Heart left ventricle (tissue), 16 donors: ENCODE data around the gene PPP1R9B. TPM values are rescaled to one million over a fixed set of nuclear protein-coding genes. Genes with fewer than 3 reads are reported as not detected.

Experiments
- ATAC-seq, 4 donors: fragments of 200-7000 bp; cut with Tn5 transposase; one replicate each; pipeline ENCODE4 v1.9.1; 2020 to 2022; ENCODE audit warnings: moderate library complexity in 4 of 4, mild to moderate bottlenecking in 3 of 4, moderate number of reproducible peaks in 1 of 4
- DNase-seq, 5 donors: peaks; one replicate each; pipeline ENCODE4 v3.0.0-alpha.2; 2020
- H3K27ac ChIP-seq, 12 donors: fragments of 200-600 bp; sonication (generic) in 4 of 12; one replicate each; pipeline versions ENCODE4 v1.5.0 to v1.8.0; 2016 to 2022; ENCODE audit warnings: mild to moderate bottlenecking in 2 of 12
- H3K27me3 ChIP-seq, 9 donors: fragments of 200-600 bp; sonication (generic) in 2 of 9; one replicate each; pipeline versions ENCODE4 v1.5.1 to v1.8.0; 2016 to 2022; ENCODE audit warnings: mild to moderate bottlenecking in 3 of 9
- H3K36me3 ChIP-seq, 9 donors: fragments of 200-600 bp; sonication (generic) in 2 of 9; one replicate each; pipeline versions ENCODE4 v1.5.0 to v1.8.0; 2018 to 2022; ENCODE audit warnings: mild to moderate bottlenecking in 2 of 9
- H3K4me1 ChIP-seq, 12 donors: fragments of 200-600 bp; sonication (generic) in 4 of 12; one replicate each; pipeline versions ENCODE4 v1.5.0 to v1.8.0; 2016 to 2022; ENCODE audit warnings: mild to moderate bottlenecking in 3 of 12
- H3K4me3 ChIP-seq, 12 donors: fragments of 200-600 bp; sonication (generic) in 4 of 12; one replicate each; pipeline versions ENCODE4 v1.5.0 to v1.8.0; 2017 to 2022; ENCODE audit warnings: mild to moderate bottlenecking in 9 of 12, moderate library complexity in 4 of 12
- H3K9me3 ChIP-seq, 12 donors: fragments of 200-600 bp; sonication (generic) in 4 of 12; one replicate each; pipeline versions ENCODE4 v1.5.0 to v1.8.0; 2016 to 2022; ENCODE audit warnings: mild to moderate bottlenecking in 1 of 12
- CTCF ChIP-seq, 12 donors: fragments of 200-600 bp; sonication (generic) in 4 of 12; IDR thresholded peaks; one replicate each; pipeline versions ENCODE4 v1.5.0 to v1.8.0; 2018 to 2022; ENCODE audit warnings: antibody characterized with exemption in 12 of 12, mild to moderate bottlenecking in 5 of 12
- POLR2A ChIP-seq, 2 donors: fragments of 450-650 bp; IDR thresholded peaks; one replicate each; pipeline ENCODE4 v1.6.1; 2017; ENCODE audit warnings: antibody characterized with exemption in 2 of 2, mild to moderate bottlenecking in 2 of 2, moderate library complexity in 2 of 2
- WGBS, 4 donors: extraction: QIAGEN DNeasy Blood & Tissue Kit in 2 of 4; methylation state at CpG; one replicate each; pipeline versions ENCODE4 v1.1.5 to v1.1.7; 2013 to 2018; 5-methylcytosine and 5-hydroxymethylcytosine counted together
- intact Hi-C, 10 donors: fragments of 100-400 bp; cut with DNase I; formaldehyde crosslinking; loops; one replicate each; pipeline versions ENCODE4 v1.11.1 to v1.14.2; 2022
- polyA plus RNA-seq, 2 donors: library from polyadenylated mRNA; stranded (reverse); fragments of 200-250 nt; gene quantifications; one replicate each; pipeline ENCODE4 v1.2.3, GENCODE V29; 2013
- total RNA-seq, 9 donors: library from RNA; depleted of rRNA in 2 of 9; stranded (reverse); fragments of >200 nt in 2 of 9; fragmentation: NEBNext Ultra II Directional in 3 of 9; extraction: Animal tissue kit (Norgen Biotek cat#: 25700) in 3 of 9; gene quantifications; one replicate each; pipeline versions ENCODE4 v1.1.0 to v1.2.4, GENCODE V29; 2016 to 2023
- donor health status: ischemic (EF 13 %, LVEDD 7.1; RV severe dilation, severe dysfunction).
- donor health status: healthy with polysubstance abuse.
- donor health status: DM: no; HTN: yes; CAD: no.
- donor health status: DM: no; HTN: no; CAD: no.
- donor health status: ischemic (EF 25% LVEDD 6.9; RV normal size, moderate dysfunction).
- donor health status: ischemic (EF 25% LVEDD 5.7; RV mildly dilated, moderate dysfunction).
- donor health status: healthy.
- donor health status: DM: yes; HTN: yes; CAD: no.
- donor health status: ischemic (EF 35%, LVEDD 5.7; RV mildly dilated, moderate dysfunction).
- donor health status: nonischemic (EF 11% LVEDD 7.7; RV severe dilation, severe dysfunction).
- donor health status: DM: yes; HTN: yes; CAD: no.
- donor health status: PGD.
- donor health status: ischemic (EF 29% LVEDD 5.4; RV normal size, mild dysfunction).
- donor health status: nonischemic (EF 23%, LVEDD 6.1; RV moderate dilation, normal function).

PPP1R9B gene
- total and polyA plus RNA-seq, 11 donors = 17.0 to 55.9 (median 31.3) TPM

GRCh38 chr17:50139185-50139783 is 11.2 kb downstream of the PPP1R9B start:
- H3K4me3 ChIP-seq = no peak overlapping the region
- TF ChIP-seq POLR2A (IDR thresholded peaks at IDR 0.05) (no peak), CTCF (IDR thresholded peaks at IDR 0.05) (no peak)
- peak in 1 of 5 donors; percentile 19 for DNase-seq
- H3K27me3 ChIP-seq = no peaks in the 10 kb centered on the region
- ATAC-seq = no peak
- H3K4me1 ChIP-seq = peaks cover 0 to 42% (median 26%) of the 10 kb centered on the region in 12 donors
- 87 to 90% (median 89%) methylated on average over 14 to 15 of the region's 15 CpGs for WGBS, 4 donors
- intact Hi-C loops = no loop called here
- no peaks in the 10 kb centered on the region for H3K9me3 ChIP-seq
- peaks cover 0 to 100% (median 94%) of the 10 kb centered on the region in 9 donors for H3K36me3 ChIP-seq
- H3K27ac ChIP-seq = peak overlapping the region in 7 of 12 donors; percentile 16 to 79 (median 51)

GRCh38 chr17:50137042-50137441 is 13.4 kb downstream of the PPP1R9B start:
- H3K4me3 ChIP-seq = no peak overlapping the region
- DNase-seq (no peak), ATAC-seq (no peak)
- no peak for TF ChIP-seq CTCF (IDR thresholded peaks at IDR 0.05)
- TF ChIP-seq POLR2A (IDR thresholded peaks at IDR 0.05) = no peak
- peaks cover 0 to 82% (median 73%) of the 10 kb centered on the region in 9 donors for H3K36me3 ChIP-seq
- no peak overlapping the region for H3K27ac ChIP-seq
- no peaks in the 10 kb centered on the region for H3K9me3 ChIP-seq
- H3K27me3 ChIP-seq = no peaks in the 10 kb centered on the region
- WGBS, 4 donors = 88 to 94% (median 90%) methylated on average over 4 of the region's 4 CpGs
- H3K4me1 ChIP-seq = peaks cover 0 to 54% (median 38%) of the 10 kb centered on the region in 12 donors
- intact Hi-C loops = no loop called here

- ATAC-seq (no peak), DNase-seq (no peak)
- Histone ChIP-seq H3K27me3 (no peaks in the 10 kb centered on the region), H3K4me3 (no peak overlapping the region), H3K4me1 (peaks cover 0 to 46% (median 33%) of the 10 kb centered on the region in 12 donors), H3K36me3 (peaks cover 0 to 73% (median 65%) of the 10 kb centered on the region in 9 donors), H3K9me3 (no peaks in the 10 kb centered on the region), H3K27ac (no peak overlapping the region)
- no peak for TF ChIP-seq POLR2A (IDR thresholded peaks at IDR 0.05)
- TF ChIP-seq CTCF (IDR thresholded peaks at IDR 0.05) = no peak
- intact Hi-C loops = no loop called here
- WGBS, 4 donors = 94 to 95% (median 94%) methylated on average over 11 of the region's 11 CpGs
Observed at GRCh38 chr17:50136096-50136687, 14.3 kb downstream of the PPP1R9B start.

GRCh38 chr17:50135316-50136095 is 15.0 kb downstream of the PPP1R9B start:
- no peak for ATAC-seq
- Histone ChIP-seq H3K36me3 (peaks cover 0 to 66% (median 58%) of the 10 kb centered on the region in 9 donors), H3K9me3 (no peaks in the 10 kb centered on the region), H3K4me1 (peaks cover 0 to 46% (median 27%) of the 10 kb centered on the region in 12 donors), H3K27ac (no peak overlapping the region), H3K4me3 (no peak overlapping the region), H3K27me3 (peaks cover 0 to 3% (median 0%) of the 10 kb centered on the region in 9 donors)
- no peak for TF ChIP-seq POLR2A (IDR thresholded peaks at IDR 0.05)
- TF ChIP-seq CTCF (IDR thresholded peaks at IDR 0.05) = no peak
- 92 to 95% (median 93%) methylated on average over 15 to 16 of the region's 16 CpGs for WGBS, 4 donors
- intact Hi-C loops = no loop called here
- peak in 1 of 5 donors; percentile 15 for DNase-seq
